Neural cell (in vitro differentiated cells): ENCODE results near the gene NCAPD2.

Experiments
- EP300 ChIP-seq: fragments of 450-650 bp; conservative IDR thresholded peaks from 2 replicates; pipeline ENCODE4 v1.6.1; 2014; ENCODE audit warnings: antibody characterized with exemption, mild to moderate bottlenecking, moderate library complexity; ENCODE audit not compliant: poor library complexity, severe bottlenecking
- EZH2 ChIP-seq: fragments of 200-600, 300-800 bp; shearing (Covaris generic), sonication (generic); IDR thresholded peaks from 2 replicates; pipeline ENCODE4 v1.6.1; 2014; ENCODE audit warnings: antibody characterized with exemption, low read length, borderline replicate concordance, mild to moderate bottlenecking; ENCODE audit not compliant: insufficient read depth, poor library complexity, severe bottlenecking
- MXI1 ChIP-seq: fragments of 450-650 bp; conservative IDR thresholded peaks from 2 replicates; pipeline ENCODE4 v1.6.1; 2014; ENCODE audit warnings: antibody characterized with exemption, mild to moderate bottlenecking; ENCODE audit not compliant: poor library complexity, severe bottlenecking
- POLR2AphosphoS5 ChIP-seq: IDR thresholded peaks from 2 replicates; pipeline ENCODE4 v1.6.1; 2012
- RAD21 ChIP-seq: fragments of 450-650 bp; conservative IDR thresholded peaks from 2 replicates; pipeline ENCODE4 v1.6.1; 2014; ENCODE audit warnings: antibody characterized with exemption, mild to moderate bottlenecking, moderate library complexity
- SMC3 ChIP-seq: fragments of 450-650 bp; conservative IDR thresholded peaks from 2 replicates; pipeline ENCODE4 v1.6.1; 2014; ENCODE audit warnings: antibody characterized with exemption, mild to moderate bottlenecking, moderate library complexity; ENCODE audit not compliant: poor library complexity
- TAF1 ChIP-seq: IDR thresholded peaks from 2 replicates; pipeline ENCODE4 v1.6.1; 2012; ENCODE audit warnings: low read depth
- TF ChIP-seq, protein P1 (sequence below): fragments of 450-650 bp; IDR thresholded peaks from 2 replicates; pipeline ENCODE4 v1.5.1; 2014; ENCODE audit warnings: antibody characterized with exemption, mild to moderate bottlenecking, moderate library complexity; ENCODE audit not compliant: poor library complexity, severe bottlenecking
- TF ChIP-seq, protein P2 (sequence below): IDR thresholded peaks from 2 replicates; pipeline ENCODE4 v1.6.1; 2012; ENCODE audit warnings: borderline replicate concordance

DNA sequence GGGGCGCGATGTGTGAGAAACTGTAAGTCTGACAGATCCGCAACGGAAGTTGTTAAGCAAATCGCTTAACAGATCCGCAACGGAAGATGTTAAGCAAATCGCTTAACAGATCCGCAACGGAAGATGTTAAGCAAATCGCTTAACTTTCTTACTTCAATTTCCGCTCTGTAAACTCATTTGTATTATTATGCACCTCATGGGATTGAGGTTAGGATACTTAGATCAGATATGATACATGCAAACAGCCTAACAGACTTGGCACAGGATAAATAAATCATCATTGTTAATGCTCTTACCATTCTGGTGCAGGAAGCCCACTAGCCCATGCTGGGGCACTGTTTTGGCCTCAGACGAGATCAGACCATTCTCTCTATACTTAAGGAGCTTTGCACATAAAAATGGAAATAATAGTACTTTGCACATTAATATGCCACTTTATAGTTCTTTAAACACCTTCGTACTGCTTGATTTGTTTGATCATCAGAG, 399 bp downstream of the NCAPD2 start:
- TF ChIP-seq, protein P1, sequence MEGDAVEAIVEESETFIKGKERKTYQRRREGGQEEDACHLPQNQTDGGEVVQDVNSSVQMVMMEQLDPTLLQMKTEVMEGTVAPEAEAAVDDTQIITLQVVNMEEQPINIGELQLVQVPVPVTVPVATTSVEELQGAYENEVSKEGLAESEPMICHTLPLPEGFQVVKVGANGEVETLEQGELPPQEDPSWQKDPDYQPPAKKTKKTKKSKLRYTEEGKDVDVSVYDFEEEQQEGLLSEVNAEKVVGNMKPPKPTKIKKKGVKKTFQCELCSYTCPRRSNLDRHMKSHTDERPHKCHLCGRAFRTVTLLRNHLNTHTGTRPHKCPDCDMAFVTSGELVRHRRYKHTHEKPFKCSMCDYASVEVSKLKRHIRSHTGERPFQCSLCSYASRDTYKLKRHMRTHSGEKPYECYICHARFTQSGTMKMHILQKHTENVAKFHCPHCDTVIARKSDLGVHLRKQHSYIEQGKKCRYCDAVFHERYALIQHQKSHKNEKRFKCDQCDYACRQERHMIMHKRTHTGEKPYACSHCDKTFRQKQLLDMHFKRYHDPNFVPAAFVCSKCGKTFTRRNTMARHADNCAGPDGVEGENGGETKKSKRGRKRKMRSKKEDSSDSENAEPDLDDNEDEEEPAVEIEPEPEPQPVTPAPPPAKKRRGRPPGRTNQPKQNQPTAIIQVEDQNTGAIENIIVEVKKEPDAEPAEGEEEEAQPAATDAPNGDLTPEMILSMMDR, result peak; percentile 39
- no peak for TF ChIP-seq EZH2
- no peak for TF ChIP-seq POLR2AphosphoS5
- TF ChIP-seq, protein P2, sequence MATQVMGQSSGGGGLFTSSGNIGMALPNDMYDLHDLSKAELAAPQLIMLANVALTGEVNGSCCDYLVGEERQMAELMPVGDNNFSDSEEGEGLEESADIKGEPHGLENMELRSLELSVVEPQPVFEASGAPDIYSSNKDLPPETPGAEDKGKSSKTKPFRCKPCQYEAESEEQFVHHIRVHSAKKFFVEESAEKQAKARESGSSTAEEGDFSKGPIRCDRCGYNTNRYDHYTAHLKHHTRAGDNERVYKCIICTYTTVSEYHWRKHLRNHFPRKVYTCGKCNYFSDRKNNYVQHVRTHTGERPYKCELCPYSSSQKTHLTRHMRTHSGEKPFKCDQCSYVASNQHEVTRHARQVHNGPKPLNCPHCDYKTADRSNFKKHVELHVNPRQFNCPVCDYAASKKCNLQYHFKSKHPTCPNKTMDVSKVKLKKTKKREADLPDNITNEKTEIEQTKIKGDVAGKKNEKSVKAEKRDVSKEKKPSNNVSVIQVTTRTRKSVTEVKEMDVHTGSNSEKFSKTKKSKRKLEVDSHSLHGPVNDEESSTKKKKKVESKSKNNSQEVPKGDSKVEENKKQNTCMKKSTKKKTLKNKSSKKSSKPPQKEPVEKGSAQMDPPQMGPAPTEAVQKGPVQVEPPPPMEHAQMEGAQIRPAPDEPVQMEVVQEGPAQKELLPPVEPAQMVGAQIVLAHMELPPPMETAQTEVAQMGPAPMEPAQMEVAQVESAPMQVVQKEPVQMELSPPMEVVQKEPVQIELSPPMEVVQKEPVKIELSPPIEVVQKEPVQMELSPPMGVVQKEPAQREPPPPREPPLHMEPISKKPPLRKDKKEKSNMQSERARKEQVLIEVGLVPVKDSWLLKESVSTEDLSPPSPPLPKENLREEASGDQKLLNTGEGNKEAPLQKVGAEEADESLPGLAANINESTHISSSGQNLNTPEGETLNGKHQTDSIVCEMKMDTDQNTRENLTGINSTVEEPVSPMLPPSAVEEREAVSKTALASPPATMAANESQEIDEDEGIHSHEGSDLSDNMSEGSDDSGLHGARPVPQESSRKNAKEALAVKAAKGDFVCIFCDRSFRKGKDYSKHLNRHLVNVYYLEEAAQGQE, result no peak
- TF ChIP-seq MXI1, result peak; percentile 42
- no peak for TF ChIP-seq EP300
- TF ChIP-seq SMC3, result no peak
- no peak for TF ChIP-seq TAF1
- TF ChIP-seq RAD21, result no peak
